GM12873 (cell line): Measurements from ENCODE around the gene FTO.

Source experiments
- CTCF ChIP-seq: IDR thresholded peaks from 2 replicates; pipeline ENCODE4 v1.5.1; 2012; ENCODE audit warnings: low read depth, mild to moderate bottlenecking, moderate library complexity, low read length, control low read depth; ENCODE audit not compliant: insufficient read depth; ENCODE audit errors: missing control alignments

Gene FTO

GRCh38 chr16:53988136-53988535, 284.2 kb downstream of the FTO start:
- no peak for TF ChIP-seq CTCF

DNA sequence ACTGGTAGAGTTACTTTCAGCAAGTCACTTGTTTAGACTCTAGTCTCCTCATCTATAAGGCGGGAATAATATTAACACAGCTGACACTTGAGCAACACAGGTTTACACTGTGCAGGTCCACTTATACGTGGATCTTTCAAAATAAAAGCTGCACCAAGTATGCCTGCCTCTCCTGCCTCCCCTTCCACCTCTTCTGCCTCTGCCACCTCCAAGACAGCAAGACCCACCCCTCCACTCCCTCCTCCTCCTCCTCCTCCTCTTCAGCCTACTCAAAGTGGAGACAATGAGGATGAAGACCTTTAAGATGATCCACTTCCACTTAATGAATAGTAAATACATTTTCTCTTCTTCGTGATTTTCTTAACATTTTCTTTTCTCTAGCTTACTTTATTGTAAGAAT, 285.6 kb downstream of the FTO start:
- no peak for TF ChIP-seq CTCF

- TF ChIP-seq CTCF, result no peak
Measured at GRCh38 chr16:53991754-53992378, 287.9 kb downstream of the FTO start.

DNA sequence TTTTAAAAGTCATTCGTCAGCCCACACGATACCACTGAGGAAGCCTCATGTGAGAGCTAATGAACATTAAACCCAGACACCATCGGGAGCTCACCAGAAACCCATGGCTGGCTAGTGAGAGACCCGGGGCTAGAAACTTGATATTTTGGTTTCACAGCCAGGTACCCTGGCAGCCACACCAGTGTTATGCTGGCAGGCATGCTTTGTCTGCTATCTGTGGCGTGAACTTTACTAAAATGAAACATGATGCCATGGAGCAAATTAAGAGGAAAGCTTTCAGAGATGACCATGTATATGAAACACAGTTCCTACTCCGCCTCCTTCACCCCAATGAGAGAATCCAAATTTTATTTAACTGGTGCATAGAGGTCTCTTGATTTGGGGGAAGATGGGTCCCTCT, 291.4 kb downstream of the FTO start:
- no peak for TF ChIP-seq CTCF

- TF ChIP-seq CTCF, result no peak
Measured at GRCh38 chr16:53996961-53997360, 293.0 kb downstream of the FTO start.

DNA sequence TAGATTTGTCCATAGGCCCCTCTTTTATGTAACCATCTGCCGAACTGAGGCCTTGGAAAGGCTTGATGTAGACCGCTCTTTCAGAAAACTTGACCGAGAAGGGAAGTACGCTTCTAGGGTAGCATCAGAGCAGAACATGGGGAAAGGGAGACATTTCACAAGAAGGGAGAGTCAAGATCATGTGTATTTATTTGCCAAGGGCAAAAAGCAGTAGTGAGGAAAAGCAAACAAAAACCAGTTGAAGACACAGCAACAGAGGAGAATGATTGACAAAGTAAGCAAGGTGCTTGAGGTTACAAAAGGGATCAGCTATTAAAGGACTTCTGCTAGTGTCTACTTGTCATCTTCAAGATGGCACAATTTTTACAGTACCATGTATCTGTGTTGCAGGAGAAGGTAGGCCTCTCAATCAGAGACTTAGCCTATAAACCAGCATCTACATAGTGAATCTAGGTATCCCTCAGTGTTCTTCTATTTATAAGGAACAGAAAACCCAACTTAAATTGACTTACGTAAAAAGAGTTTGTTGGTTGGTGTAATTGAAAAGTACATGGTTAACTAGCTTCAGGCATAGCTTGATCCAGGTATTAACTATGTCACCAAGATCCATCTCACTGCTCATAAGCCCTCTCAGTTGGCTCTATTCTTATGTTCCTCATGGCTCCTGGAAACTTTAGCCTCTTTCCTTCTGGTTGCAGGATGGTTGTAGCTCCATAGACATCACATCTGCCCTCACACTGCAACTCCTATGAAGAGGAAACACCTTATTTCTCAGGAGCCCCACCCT, 294.3 kb downstream of the FTO start:
- no peak for TF ChIP-seq CTCF

GRCh38 chr16:53998966-53999522, 295.1 kb downstream of the FTO start:
- no peak for TF ChIP-seq CTCF
